GM19438 (cell line): Measurements from ENCODE around the gene MACROD2.

Experiments
- ATAC-seq: cut with Tn5 transposase; IDR thresholded peaks from one replicate; pipeline ENCODE4 v1.9.1; 2021; ENCODE audit warnings: low read depth; ENCODE audit not compliant: unreplicated experiment

The MACROD2 gene

GRCh38 chr20:15603978-15604805 is 1608.9 kb downstream of the MACROD2 start:
- no peak for ATAC-seq

- ATAC-seq: no peak
These were observed 1614.6 kb downstream of the MACROD2 start for GRCh38 chr20:15609921-15610320.

- no peak for ATAC-seq
These were observed 1615.5 kb downstream of the MACROD2 start for GRCh38 chr20:15610787-15611186.

GRCh38 chr20:15611541-15611940 is 1616.2 kb downstream of the MACROD2 start:
- ATAC-seq: no peak

- ATAC-seq: no peak
These were observed 1616.9 kb downstream of the MACROD2 start for GRCh38 chr20:15612198-15612597.

- ATAC-seq: no peak
These were observed 1617.5 kb downstream of the MACROD2 start for GRCh38 chr20:15612769-15613168.

GRCh38 chr20:15613530-15613929 is 1618.2 kb downstream of the MACROD2 start:
- ATAC-seq: no peak

- no peak for ATAC-seq
These were observed 1621.3 kb downstream of the MACROD2 start for GRCh38 chr20:15616626-15617025.

- ATAC-seq: no peak
These were observed 1622.8 kb downstream of the MACROD2 start for GRCh38 chr20:15618110-15618509.

- ATAC-seq: no peak
These were observed 1623.6 kb downstream of the MACROD2 start for GRCh38 chr20:15618912-15619311.

- no peak for ATAC-seq
These were observed 1624.0 kb downstream of the MACROD2 start for GRCh38 chr20:15619341-15619740.

- ATAC-seq: no peak
These were observed 1624.5 kb downstream of the MACROD2 start for GRCh38 chr20:15619816-15620215.

GRCh38 chr20:15622368-15622767 is 1627.1 kb downstream of the MACROD2 start:
- ATAC-seq: no peak

- no peak for ATAC-seq
These were observed 1627.9 kb downstream of the MACROD2 start for GRCh38 chr20:15623215-15623614.

GRCh38 chr20:15625981-15626380 is 1630.7 kb downstream of the MACROD2 start:
- no peak for ATAC-seq

- no peak for ATAC-seq
These were observed 1631.8 kb downstream of the MACROD2 start for GRCh38 chr20:15627089-15627488.

GRCh38 chr20:15627501-15627903 is 1632.2 kb downstream of the MACROD2 start:
- no peak for ATAC-seq

- no peak for ATAC-seq
These were observed 1633.6 kb downstream of the MACROD2 start for GRCh38 chr20:15628851-15629353.

GRCh38 chr20:15630360-15630759 is 1635.0 kb downstream of the MACROD2 start:
- ATAC-seq: no peak

GRCh38 chr20:15632680-15633079 is 1637.4 kb downstream of the MACROD2 start:
- no peak for ATAC-seq

- no peak for ATAC-seq
These were observed 1638.8 kb downstream of the MACROD2 start for GRCh38 chr20:15634102-15634501.

GRCh38 chr20:15637546-15637945 is 1642.2 kb downstream of the MACROD2 start:
- no peak for ATAC-seq
